HG03558 (cell line): ENCODE data around the gene GSE1.

Source experiments
- ATAC-seq: cut with Tn5 transposase; IDR thresholded peaks from one replicate; pipeline ENCODE4 v1.9.1; 2021; ENCODE audit warnings: moderate number of reproducible peaks; ENCODE audit not compliant: unreplicated experiment; ENCODE audit errors: extremely low read depth

GSE1 gene

GRCh38 chr16:85615014-85615851 lies 2.1 kb downstream of the GSE1 start:
- ATAC-seq = no peak

DNA sequence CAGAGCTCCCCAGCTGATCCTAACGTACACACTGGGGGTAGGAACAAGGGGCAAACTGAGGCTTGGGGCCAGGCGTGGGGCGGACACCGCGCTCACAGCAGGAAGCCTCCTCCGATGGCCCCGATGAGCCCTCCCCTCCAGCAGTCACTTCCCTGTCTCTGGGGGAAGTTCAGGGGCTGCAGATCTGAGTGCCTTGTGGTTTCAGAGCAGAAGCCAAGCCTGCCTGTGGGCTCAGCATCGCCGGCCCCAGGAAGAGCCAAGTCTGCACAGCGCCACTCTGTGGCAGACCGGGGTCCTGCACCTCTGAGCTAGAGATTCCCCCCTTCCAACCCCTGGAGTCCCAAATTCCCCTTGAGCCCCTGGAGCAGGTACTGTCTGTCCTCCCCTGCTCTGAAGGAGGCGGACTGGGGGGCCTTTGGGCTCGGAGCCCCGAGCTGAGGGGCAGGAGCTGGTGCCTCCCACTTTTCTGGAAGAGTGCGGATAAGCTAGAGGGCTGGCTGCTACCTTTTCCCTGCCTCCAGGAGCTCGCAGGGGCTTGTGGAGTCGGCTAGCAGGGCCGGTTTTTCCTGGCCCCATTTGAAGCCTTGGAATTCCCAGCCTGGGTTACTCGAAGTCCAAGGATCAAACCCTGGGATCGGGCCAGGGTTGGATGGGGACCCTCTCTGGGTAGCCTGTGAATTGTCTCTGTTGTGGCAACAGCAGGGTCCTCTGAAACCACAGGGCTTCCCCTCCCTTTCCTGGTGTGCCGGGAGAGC lies 2.9 kb downstream of the GSE1 start:
- ATAC-seq = no peak

DNA sequence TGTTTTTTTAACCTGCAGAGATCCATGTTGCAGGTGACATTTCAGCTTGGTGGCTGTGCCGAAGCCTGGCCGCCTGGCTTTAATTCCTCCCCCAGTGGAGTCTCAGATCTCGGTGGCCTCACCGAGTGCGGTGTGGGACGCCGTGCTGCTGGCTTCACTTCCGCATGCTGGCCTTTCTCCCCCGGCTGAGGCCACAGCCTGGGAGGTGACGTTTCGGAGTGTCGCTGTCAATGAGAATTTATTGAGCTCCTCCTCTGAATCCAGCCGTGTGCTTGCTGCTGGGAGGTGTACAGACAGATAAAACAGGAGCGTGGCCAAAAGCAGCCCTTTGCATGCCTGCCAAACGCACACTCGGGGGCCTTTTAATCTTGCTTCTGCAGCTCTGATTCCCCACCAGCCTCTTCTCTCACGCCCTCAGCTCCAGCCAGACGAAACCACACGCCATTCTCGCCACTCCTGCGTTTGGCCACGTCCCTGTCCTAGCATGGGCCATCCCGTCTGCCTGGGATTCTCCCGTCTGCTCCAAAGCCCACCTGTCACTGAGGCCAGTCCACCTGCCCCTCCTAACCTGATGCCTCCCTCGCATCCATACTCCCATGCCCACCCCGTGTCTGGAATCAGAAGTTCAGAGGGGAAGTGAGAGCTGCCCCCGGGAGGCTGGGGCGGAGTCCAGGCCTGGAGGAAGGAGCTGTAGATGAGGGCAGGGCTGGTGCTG lies 3.6 kb downstream of the GSE1 start:
- ATAC-seq = no peak

GRCh38 chr16:85617948-85618347 lies 4.8 kb downstream of the GSE1 start:
- no peak for ATAC-seq

DNA sequence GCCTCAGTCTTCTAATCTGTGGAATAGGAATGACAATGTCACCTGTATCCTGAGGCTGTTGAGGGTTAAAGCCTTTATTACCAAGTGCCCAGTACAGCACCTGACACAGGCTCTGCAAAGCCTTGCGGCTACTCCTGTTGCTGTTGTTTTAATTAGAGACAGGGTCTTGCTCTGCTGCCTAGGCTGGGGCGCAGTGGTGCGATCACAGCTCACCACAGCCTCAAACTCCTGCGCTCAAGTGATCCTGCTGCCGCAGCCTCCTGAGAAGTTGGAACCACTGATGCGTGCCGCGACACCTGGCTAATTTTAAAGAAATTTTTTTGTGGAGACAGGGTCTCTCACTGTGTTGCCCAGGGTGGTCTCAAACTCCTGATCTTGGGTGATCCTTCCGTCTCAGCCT lies 5.4 kb downstream of the GSE1 start:
- ATAC-seq = no peak

DNA sequence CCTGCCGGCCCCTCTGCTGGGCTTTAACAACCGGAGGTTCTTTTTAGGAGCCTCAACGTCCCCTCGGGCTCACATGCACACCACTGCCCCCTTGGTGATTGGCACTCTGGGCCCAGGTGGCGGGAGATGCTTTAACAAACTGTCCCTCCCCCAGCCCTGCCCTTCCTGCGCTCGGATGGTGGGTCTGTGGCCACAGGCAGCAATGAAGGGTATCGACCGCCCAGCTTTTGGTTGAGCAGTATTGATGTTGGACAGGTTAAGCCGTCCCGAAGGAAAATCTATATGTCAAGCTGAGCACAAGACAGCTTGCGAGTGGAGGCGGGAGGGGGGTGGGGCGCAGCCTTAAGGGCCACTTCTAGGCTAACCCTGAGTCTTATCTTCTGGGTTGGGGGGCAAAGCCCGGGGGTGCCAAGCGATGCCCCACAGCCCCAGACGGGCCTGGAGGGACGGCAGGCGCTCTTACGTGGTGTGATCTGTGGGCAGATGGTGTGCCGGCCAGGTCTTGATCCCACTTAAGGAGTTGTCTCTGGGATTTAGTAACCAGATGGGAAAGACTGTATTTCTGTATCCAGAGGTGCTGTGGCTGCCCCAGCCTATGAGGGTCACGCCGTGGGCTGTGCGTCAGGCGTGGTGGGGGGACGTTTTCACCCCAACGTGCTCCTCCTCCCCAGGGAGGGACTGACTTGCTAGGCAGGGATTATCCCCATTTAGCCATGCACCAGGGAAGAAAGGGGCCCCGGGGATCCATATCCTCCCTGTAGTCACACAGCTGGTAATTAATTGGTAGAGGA lies 6.2 kb downstream of the GSE1 start:
- ATAC-seq = no peak

- ATAC-seq = no peak
These were observed 7.3 kb downstream of the GSE1 start for GRCh38 chr16:85620374-85620773.

GRCh38 chr16:85621698-85622428 lies 8.7 kb downstream of the GSE1 start:
- ATAC-seq = no peak

DNA sequence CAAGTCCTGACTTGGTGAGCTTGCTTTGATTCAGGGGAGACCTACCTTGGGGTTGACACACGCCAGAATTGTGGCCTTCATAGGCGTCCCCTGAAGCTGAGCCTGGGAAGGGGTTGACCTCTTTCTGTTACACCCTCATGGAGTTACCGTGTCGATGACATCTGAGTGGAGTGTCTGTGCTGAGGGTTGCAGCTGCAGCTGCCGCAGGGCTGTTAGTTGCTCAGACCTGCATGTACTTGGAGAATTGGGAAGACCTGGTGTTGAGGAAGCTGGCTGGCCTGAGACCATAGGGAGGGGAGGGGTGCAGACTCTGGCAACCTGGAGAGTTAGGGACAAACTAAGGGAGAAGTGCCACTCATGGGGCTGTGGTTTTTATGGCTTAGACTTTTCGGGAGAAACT lies 9.6 kb downstream of the GSE1 start:
- ATAC-seq = no peak

DNA sequence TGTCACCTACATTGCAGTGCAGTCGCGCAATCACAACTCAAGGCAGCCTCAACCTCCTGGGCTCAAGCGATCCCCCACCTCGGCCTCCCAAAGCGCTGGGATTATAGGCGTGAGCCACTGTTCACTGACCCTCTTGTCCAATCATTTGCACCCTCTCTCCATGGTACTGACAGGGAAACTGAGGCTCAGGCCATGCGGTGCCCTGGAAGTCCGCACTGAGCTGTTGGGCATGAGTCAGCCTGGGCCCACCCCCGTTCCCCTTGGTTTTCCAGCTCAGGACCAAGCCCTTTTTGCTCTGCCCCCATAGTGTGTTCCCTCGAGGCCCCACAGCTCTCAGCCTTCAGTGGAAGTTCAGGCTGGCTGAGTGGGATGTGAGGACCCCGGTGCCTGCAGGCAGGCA lies 10.1 kb downstream of the GSE1 start:
- ATAC-seq = no peak

- ATAC-seq = no peak
These were observed 11.0 kb downstream of the GSE1 start for GRCh38 chr16:85623997-85624601.

DNA sequence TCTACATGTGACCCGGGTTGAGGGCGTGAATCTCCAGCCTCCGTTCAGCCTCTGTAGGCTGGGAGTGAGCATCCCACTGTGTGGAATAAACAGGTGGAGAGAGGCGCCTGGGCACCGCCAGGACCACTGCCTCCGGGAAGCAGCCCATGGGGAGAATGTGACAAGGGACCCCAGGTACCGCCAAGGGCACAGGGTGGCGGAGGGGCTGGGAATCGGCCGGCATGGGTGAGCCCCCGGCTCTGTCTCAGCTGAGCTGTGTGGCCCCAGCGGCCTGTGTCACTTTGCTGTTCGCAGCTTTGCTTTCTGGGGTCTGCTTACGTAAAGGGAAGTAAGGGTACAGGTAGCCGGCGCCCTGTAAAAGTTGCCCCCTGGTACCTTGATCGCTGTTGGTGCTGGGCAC lies 11.5 kb downstream of the GSE1 start:
- no peak for ATAC-seq

DNA sequence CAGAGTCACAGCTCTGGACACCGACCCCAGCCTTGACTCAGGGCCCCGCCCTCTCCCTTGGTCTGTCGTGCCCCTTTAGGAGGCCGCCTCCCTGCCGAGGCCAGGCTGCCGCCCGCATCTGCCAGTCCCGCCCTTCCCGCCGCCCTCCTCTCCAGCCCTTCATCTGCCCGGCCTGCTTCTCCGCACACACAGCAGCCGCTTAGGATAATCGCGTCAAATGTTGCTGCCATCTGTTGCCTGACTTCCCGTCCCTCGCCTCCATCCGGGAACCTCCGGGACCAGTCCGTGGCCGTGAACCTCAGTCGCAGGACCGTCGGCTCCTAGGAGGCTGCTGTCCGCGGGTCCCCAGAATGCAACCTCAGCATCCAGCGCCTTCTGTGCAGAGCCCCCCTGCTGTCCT lies 11.9 kb downstream of the GSE1 start:
- ATAC-seq = no peak

GRCh38 chr16:85625485-85626117 lies 12.5 kb downstream of the GSE1 start:
- no peak for ATAC-seq

- no peak for ATAC-seq
These were observed 13.3 kb downstream of the GSE1 start for GRCh38 chr16:85626191-85626981.

DNA sequence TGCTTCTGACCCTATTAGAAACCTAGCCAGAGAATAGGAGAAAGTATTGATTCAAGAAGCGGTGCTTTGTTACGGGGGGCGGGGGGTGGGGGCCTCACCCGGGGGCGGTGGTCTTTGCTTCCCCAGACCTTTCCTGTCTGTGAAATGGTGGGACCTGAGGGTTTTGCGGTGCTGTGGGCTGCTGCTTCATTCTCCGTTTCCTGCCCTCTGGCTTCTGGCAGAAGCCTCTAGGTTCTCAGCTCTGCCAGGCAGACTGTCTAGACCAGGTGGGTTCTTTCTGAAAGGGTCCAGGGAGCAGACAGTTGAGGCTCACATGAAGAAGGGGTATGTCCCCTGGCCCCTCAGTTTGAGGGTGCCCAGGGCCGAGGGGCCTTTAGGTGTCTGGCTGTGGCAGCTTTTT lies 14.0 kb downstream of the GSE1 start:
- no peak for ATAC-seq

DNA sequence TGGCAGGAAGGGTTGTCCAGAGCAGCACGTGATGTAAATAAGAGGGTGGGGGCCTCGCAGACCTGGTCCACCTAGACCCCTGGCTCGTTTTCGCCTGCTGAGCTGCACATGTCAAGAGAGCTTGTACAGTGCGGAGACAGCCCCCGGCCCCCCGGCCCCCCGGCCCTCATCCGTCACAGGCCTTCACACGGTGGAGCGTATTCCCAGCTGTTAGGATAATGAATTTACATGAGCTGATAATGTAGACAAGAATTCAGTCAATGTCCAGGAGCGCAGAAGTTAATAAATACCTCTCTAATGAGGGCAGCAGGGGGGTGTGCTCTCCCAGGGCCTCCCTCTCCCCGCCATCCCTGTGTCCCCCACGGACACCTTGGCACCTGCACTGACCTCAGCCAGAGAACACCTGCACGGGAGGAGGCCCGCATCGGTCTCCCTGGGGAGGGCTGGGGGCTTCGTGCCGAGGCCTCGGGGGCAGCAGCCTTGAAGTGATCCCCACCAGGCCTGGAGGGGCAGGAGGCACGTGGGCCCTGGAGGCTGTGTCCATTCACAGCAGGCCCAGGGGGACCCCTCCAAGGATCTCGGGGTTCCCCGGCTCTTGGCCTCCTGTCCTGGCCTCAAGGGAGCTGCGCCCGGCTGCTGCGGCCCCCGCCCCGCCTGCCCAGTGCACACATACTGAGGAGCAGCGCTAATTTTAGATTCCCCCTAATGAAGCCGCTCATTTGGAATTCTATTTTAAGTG lies 14.6 kb downstream of the GSE1 start:
- ATAC-seq = no peak

GRCh38 chr16:85628265-85628556 lies 15.1 kb downstream of the GSE1 start:
- no peak for ATAC-seq
